Erythroblast (primary cell): ENCODE results near the gene SPSB4.

Source experiments
- GATA1 ChIP-seq: IDR thresholded peaks from 2 replicates; pipeline ENCODE4 v1.6.1; 2011; ENCODE audit warnings: low read depth, mild to moderate bottlenecking, control low read depth, low read length, moderate library complexity
- POLR2A ChIP-seq: IDR thresholded peaks from 2 replicates; pipeline ENCODE4 v1.6.1; 2011; ENCODE audit warnings: mild to moderate bottlenecking, low read length

DNA sequence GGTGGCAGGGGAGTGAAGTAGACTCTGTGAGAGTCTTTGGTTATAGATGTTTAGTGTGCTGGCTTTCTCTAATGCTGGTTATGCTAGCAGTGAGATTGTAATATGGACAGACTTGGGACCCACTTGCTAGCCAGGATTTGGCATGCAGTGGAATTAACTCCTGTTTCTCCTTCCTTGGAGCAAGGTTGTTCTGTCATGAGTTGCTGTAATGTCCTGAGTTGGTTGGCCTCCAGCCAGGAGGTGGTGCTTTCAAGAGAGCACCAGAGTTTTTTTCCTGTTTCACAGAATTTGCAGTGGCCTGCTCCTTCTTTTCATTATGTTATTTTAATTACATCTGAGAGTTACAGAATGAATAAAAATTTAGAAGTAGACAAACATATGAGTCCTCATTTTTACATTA, 92.4 kb downstream of the SPSB4 start:
- TF ChIP-seq POLR2A: no peak
- TF ChIP-seq GATA1: no peak
